Liver (tissue), 3 donors: ENCODE measurements around the gene HOXB5.

Experiments
- CTCF ChIP-seq: fragments of 150-350 bp; IDR thresholded peaks from 2 replicates; pipeline ENCODE4 v1.5.1; 2017; ENCODE audit warnings: improper control_type of control experiment, low read depth, low read length; ENCODE audit not compliant: missing input control
- SP1 ChIP-seq: IDR thresholded peaks from 2 replicates; pipeline ENCODE4 v1.6.1; 2018; ENCODE audit warnings: antibody characterized with exemption, mild to moderate bottlenecking
- donor health status: healthy.
- donor health status: healthy.

- TF ChIP-seq SP1 (no peak), CTCF (no peak)
Measured at GRCh38 chr17:48559840-48560817, 33.5 kb downstream of the HOXB5 start.
